Fibroblast of lung (primary cell): ENCODE data around the gene TNFRSF14.

ENCODE experiments used
- EZH2 ChIP-seq: IDR thresholded peaks from 2 replicates; pipeline ENCODE4 v1.5.1; 2012; ENCODE audit warnings: low read length, control low read depth, mild to moderate bottlenecking; ENCODE audit errors: missing control alignments
- TF ChIP-seq, protein P1 (sequence below), 2 donors: IDR thresholded peaks in 1 of 2; conservative IDR thresholded peaks in 1 of 2; 1 replicate in 1 of 2; 2 replicates in 1 of 2; pipeline ENCODE4 v1.5.1; 2011 to 2012; ENCODE audit warnings: low read length in 2 of 2, control low read depth in 1 of 2, inconsistent platforms in 1 of 2, low read depth in 1 of 2, mild to moderate bottlenecking in 1 of 2

DNA sequence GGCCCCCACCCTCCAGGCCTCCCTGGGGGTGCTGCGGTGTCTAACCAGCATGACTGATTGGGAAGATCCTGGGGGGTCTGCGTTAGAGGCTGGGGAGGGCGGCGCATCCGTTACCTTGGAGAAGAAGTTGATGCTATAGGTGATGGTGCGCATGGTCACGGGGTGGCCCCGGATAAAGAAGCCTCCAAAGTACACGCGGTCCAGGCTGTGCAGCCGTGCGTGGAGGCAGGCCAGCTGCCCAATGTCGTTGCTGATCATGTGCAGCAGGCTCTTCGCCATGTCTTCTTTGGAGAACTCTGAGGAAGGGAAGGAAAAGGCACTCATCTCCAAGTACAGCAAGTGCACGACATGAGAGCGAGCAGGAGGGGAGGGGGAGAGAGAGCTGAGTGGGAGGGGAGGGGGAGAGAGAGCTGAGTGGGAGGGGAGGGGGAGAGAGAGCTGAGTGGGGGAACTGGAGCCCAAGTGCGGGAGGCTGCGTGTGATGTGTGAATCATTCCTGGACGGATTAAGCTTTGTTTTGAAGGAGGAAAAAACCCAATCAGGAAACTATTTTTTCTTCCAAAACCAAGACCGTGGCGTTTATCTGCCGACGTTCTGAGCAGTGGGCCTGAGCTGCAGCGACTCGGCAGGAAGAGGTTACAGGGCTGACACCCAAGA is 37.0 kb upstream of the TNFRSF14 start:
- TF ChIP-seq, protein P1, sequence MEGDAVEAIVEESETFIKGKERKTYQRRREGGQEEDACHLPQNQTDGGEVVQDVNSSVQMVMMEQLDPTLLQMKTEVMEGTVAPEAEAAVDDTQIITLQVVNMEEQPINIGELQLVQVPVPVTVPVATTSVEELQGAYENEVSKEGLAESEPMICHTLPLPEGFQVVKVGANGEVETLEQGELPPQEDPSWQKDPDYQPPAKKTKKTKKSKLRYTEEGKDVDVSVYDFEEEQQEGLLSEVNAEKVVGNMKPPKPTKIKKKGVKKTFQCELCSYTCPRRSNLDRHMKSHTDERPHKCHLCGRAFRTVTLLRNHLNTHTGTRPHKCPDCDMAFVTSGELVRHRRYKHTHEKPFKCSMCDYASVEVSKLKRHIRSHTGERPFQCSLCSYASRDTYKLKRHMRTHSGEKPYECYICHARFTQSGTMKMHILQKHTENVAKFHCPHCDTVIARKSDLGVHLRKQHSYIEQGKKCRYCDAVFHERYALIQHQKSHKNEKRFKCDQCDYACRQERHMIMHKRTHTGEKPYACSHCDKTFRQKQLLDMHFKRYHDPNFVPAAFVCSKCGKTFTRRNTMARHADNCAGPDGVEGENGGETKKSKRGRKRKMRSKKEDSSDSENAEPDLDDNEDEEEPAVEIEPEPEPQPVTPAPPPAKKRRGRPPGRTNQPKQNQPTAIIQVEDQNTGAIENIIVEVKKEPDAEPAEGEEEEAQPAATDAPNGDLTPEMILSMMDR (conservative IDR thresholded peaks at IDR 0.05 in 1 of 2, IDR thresholded peaks at IDR 0.05 in 1 of 2; ENCODE audit: low read depth in 1 of 2, low read length in 2 of 2), result no peak
- TF ChIP-seq EZH2, result no peak
